ENCODE measurements around the gene IFIT1.

Gene IFIT1

DNA sequence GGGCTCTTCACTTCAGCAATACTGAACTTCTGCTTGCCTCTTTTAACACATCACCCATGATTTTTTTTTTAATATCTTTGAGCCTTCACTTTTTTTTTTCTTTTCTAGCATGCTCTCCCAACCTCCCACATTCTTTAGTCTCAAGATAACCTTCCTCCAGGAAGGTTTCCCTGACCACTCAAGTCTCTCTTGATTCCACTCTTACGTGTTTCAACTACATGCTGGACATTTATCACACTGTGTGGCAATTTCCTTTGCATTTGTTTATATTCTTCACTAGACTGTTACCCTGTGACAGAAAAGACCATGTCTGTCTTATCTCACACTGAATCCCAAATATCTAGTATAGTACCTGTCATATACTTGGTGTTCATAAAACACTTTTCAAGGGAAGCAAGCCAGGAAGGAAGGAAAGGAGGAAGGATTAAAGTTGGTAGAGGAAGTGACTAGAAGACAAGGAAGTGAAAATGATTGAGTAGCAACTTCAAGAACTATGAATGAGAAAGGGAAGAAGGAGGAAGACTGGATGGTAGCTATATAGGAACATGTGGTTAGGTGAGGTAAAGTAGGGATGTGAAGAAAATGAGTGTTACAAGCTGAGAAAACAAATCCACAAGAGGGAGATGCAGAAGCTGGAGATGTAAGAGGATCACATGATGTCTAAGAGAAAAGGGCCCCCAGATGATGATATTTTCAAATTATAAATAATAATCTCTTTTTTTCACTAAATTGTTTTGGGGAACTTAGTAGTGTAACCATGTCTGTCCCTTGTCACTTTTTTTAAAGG, 62.3 kb downstream of the IFIT1 start:
- DNase-seq, result no peak
- no peak for TF ChIP-seq POLR2A (IDR thresholded peaks at IDR 0.05; ENCODE audit: low read length)
